ENCODE data around the gene ARRDC1. TPM values are rescaled to one million over a fixed set of nuclear protein-coding genes. Genes with fewer than 3 reads are reported as not detected.

ARRDC1 gene
- total RNA-seq, 1 donor from 2014 or later, result 73.1 TPM

DNA sequence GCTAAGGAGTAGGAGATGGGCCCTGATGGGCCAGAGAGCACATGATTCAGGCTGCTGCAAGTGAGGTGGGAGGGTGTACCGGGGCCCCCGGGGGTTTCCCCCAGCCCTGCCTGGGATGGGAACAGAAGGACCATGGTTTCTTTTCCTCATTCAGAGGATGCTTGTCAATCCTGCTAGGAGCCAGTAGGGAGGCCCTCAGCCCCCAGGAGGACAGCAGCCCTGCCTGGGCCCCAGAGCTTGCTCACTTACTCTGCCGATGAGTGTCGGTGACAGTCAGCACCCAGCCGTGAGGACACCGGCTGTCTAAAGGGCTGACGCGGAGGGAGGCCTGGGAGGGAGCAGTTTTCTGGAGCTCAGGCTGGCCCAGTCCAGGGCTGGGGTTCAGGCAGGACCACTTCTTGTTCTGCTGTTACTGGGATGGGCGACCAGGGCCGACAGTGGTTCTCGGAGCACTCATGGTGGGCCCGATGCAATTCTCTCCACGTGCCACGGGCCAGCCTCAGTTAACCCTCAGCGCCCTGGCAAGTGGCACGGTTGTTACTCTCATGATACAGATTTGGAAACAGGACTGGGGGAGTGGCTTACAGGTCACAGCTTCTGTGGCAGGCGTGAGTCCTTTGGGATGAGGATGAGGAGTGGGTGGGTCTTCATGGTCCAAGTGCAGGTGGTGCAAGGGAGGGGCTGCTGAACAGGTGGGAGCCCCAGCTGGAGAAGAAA lies 1.8 kb downstream of the ARRDC1 start:
- Mint-ChIP-seq H3K36me3 (ENCODE audit: low read depth) (peaks cover 2% of the 10 kb centered on the region), H3K4me3 (ENCODE audit: low read depth) (peak overlapping the region; percentile 82), H3K4me1 (ENCODE audit: low read depth) (peaks cover 19% of the 10 kb centered on the region), H3K27ac (no peak overlapping the region), H3K27me3 (ENCODE audit: low read depth) (no peaks in the 10 kb centered on the region), H3K9me3 (no peaks in the 10 kb centered on the region)
- intact Hi-C loops (cut with micrococcal nuclease), result loop anchor here (10.0 kb wide), 1 partner anchor 142 kb away; no protein-coding TSS in a partner anchor
- no peak for DNase-seq (ENCODE audit: low spot score)

GRCh38 chr9:137610944-137611343 lies 5.5 kb downstream of the ARRDC1 start:
- Mint-ChIP-seq H3K27me3 (ENCODE audit: low read depth) (no peaks in the 10 kb centered on the region), H3K27ac (peak overlapping the region; percentile 28)
- intact Hi-C loops (cut with micrococcal nuclease), result no loop called here

GRCh38 chr9:137611623-137612609 lies 6.4 kb downstream of the ARRDC1 start:
- Mint-ChIP-seq H3K4me3 (ENCODE audit: low read depth) (no peak overlapping the region), H3K27ac (peak overlapping the region; percentile 28), H3K9me3 (no peaks in the 10 kb centered on the region), H3K4me1 (ENCODE audit: low read depth) (peaks cover 9% of the 10 kb centered on the region), H3K36me3 (ENCODE audit: low read depth) (peaks cover 20% of the 10 kb centered on the region), H3K27me3 (ENCODE audit: low read depth) (no peaks in the 10 kb centered on the region)
- intact Hi-C loops (cut with micrococcal nuclease), result no loop called here
- DNase-seq (ENCODE audit: low spot score), result no peak

More at GRCh38 chr9:137610944-137611343, 5.5 kb downstream of the ARRDC1 start:
- H3K4me3 Mint-ChIP-seq (ENCODE audit: low read depth), result no peak overlapping the region
- DNase-seq (ENCODE audit: low spot score), result no peak
- H3K9me3 Mint-ChIP-seq, result no peaks in the 10 kb centered on the region
- peaks cover 19% of the 10 kb centered on the region for H3K36me3 Mint-ChIP-seq (ENCODE audit: low read depth)
- peaks cover 12% of the 10 kb centered on the region for H3K4me1 Mint-ChIP-seq (ENCODE audit: low read depth)

- H3K36me3 Mint-ChIP-seq (ENCODE audit: low read depth), result peaks cover 25% of the 10 kb centered on the region
- H3K9me3 Mint-ChIP-seq, result no peaks in the 10 kb centered on the region
- intact Hi-C loops (cut with micrococcal nuclease), result no loop called here
- no peak overlapping the region for H3K27ac Mint-ChIP-seq
- DNase-seq (ENCODE audit: low spot score), result no peak
- no peak overlapping the region for H3K4me3 Mint-ChIP-seq (ENCODE audit: low read depth)
- no peaks in the 10 kb centered on the region for H3K27me3 Mint-ChIP-seq (ENCODE audit: low read depth)
- peaks cover 7% of the 10 kb centered on the region for H3K4me1 Mint-ChIP-seq (ENCODE audit: low read depth)
Observed at GRCh38 chr9:137612741-137613142, 7.3 kb downstream of the ARRDC1 start.

GRCh38 chr9:137613259-137613658 lies 7.8 kb downstream of the ARRDC1 start:
- no peak overlapping the region for H3K27ac Mint-ChIP-seq
- no peak overlapping the region for H3K4me3 Mint-ChIP-seq (ENCODE audit: low read depth)
- H3K4me1 Mint-ChIP-seq (ENCODE audit: low read depth), result peaks cover 7% of the 10 kb centered on the region
- DNase-seq (ENCODE audit: low spot score), result no peak
- H3K36me3 Mint-ChIP-seq (ENCODE audit: low read depth), result peaks cover 30% of the 10 kb centered on the region
- intact Hi-C loops (cut with micrococcal nuclease), result no loop called here
- no peaks in the 10 kb centered on the region for H3K9me3 Mint-ChIP-seq
- no peaks in the 10 kb centered on the region for H3K27me3 Mint-ChIP-seq (ENCODE audit: low read depth)

- Mint-ChIP-seq H3K27me3 (ENCODE audit: low read depth) (no peaks in the 10 kb centered on the region), H3K27ac (no peak overlapping the region), H3K36me3 (ENCODE audit: low read depth) (peaks cover 30% of the 10 kb centered on the region), H3K9me3 (no peaks in the 10 kb centered on the region), H3K4me3 (ENCODE audit: low read depth) (no peak overlapping the region), H3K4me1 (ENCODE audit: low read depth) (peaks cover 7% of the 10 kb centered on the region)
- no peak for DNase-seq (ENCODE audit: low spot score)
- intact Hi-C loops (cut with micrococcal nuclease), result no loop called here
Observed at GRCh38 chr9:137613738-137614523, 8.4 kb downstream of the ARRDC1 start.

GRCh38 chr9:137614631-137615386 lies 9.3 kb downstream of the ARRDC1 start:
- intact Hi-C loops (cut with micrococcal nuclease), result loop anchor here (5.0 kb wide), 1 partner anchor 38 kb away; the partner anchor contains the start of gene DPH7
- H3K27ac Mint-ChIP-seq, result no peak overlapping the region
- H3K9me3 Mint-ChIP-seq, result no peaks in the 10 kb centered on the region
- peaks cover 33% of the 10 kb centered on the region for H3K36me3 Mint-ChIP-seq (ENCODE audit: low read depth)
- no peak for DNase-seq (ENCODE audit: low spot score)
- H3K4me1 Mint-ChIP-seq (ENCODE audit: low read depth), result peaks cover 7% of the 10 kb centered on the region
- no peaks in the 10 kb centered on the region for H3K27me3 Mint-ChIP-seq (ENCODE audit: low read depth)
- no peak overlapping the region for H3K4me3 Mint-ChIP-seq (ENCODE audit: low read depth)

DNA sequence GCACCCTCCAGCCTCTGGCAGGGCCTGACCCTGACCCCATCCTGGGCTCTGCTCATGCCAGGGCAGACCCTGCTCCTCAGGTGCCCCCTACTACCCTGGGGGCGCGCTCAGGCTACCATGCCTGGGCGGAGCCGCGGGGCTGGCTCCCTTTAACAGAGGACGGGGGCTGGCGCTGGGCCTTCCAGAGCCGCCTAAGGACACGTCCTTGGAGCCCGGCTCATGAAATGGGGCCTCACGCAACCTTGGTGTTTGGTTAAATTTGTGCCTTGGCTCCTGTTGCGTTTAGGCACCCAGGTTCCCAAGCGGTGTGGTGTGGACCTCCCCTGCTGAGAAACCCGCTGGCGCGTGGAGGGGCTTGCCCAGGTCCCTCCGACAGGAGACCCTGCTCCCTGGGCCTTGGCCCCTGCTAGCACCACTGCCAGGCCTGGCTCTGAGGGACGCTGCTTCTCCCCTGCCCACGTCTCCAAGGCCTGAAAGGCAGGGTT lies 9.9 kb downstream of the ARRDC1 start:
- H3K9me3 Mint-ChIP-seq, result no peaks in the 10 kb centered on the region
- intact Hi-C loops (cut with micrococcal nuclease), result loop anchor here (5.0 kb wide), 1 partner anchor 38 kb away; the partner anchor contains the start of gene DPH7
- H3K27me3 Mint-ChIP-seq (ENCODE audit: low read depth), result no peaks in the 10 kb centered on the region
- peaks cover 10% of the 10 kb centered on the region for H3K4me1 Mint-ChIP-seq (ENCODE audit: low read depth)
- H3K27ac Mint-ChIP-seq, result no peak overlapping the region
- no peak overlapping the region for H3K4me3 Mint-ChIP-seq (ENCODE audit: low read depth)
- peaks cover 36% of the 10 kb centered on the region for H3K36me3 Mint-ChIP-seq (ENCODE audit: low read depth)
- no peak for DNase-seq (ENCODE audit: low spot score)

- peaks cover 21% of the 10 kb centered on the region for H3K4me1 Mint-ChIP-seq (ENCODE audit: low read depth)
- intact Hi-C loops (cut with micrococcal nuclease), result loop anchor here (1.0 to 5.0 kb wide), 2 partner anchors 13 to 41 kb away; partner anchors contain the start of genes ARRDC1 and DPH7
Observed at GRCh38 chr9:137618105-137619067, 12.9 kb downstream of the ARRDC1 start, which contains the start of gene EHMT1. EHMT1 (plus strand) TSS chr9:137619005; CDS start chr9:137619029, 24 bp downstream.

GRCh38 chr9:137619240-137620047 lies 14.0 kb downstream of the ARRDC1 start:
- no peaks in the 10 kb centered on the region for H3K9me3 Mint-ChIP-seq
- peaks cover 21% of the 10 kb centered on the region for H3K4me1 Mint-ChIP-seq (ENCODE audit: low read depth)
- DNase-seq (ENCODE audit: low spot score), result no peak
- H3K27ac Mint-ChIP-seq, result peak overlapping the region; percentile 47
- peak overlapping the region; percentile 84 for H3K4me3 Mint-ChIP-seq (ENCODE audit: low read depth)
- H3K36me3 Mint-ChIP-seq (ENCODE audit: low read depth), result peaks cover 38% of the 10 kb centered on the region
- intact Hi-C loops (cut with micrococcal nuclease), result loop anchor here (5.0 kb wide), 1 partner anchor 42 kb away; the partner anchor contains the start of gene DPH7
- H3K27me3 Mint-ChIP-seq (ENCODE audit: low read depth), result no peaks in the 10 kb centered on the region

More at GRCh38 chr9:137618105-137619067, 12.9 kb downstream of the ARRDC1 start, which contains the start of gene EHMT1:
- Mint-ChIP-seq H3K9me3 (no peaks in the 10 kb centered on the region), H3K4me3 (ENCODE audit: low read depth) (peak within 1 kb of the TSS; percentile 87), H3K36me3 (ENCODE audit: low read depth) (peaks cover 40% of the 10 kb centered on the region), H3K27ac (peak within 1 kb of the TSS; percentile 87), H3K27me3 (ENCODE audit: low read depth) (no peaks in the 10 kb centered on the region)
- peak; percentile 89 for DNase-seq (ENCODE audit: low spot score)

Measured in activated T-helper 2 cell treated with anti-CD3 and anti-CD28 coated beads, Interferon-gamma antibody, Interleukin-2, Interleukin-4, amounts not matched to agents 10 μg/mL and 5 μg/mL and 100 μg/mL, durations not matched to agents 14 hours and 24 hours and 36 hours (primary cell).